WTC11 (cell line): ENCODE data around the gene NPHS1. TPM values are rescaled to one million over a fixed set of nuclear protein-coding genes. Genes with fewer than 3 reads are reported as not detected.
"Not testable (repeated sequence)": the region's sequence is repeated elsewhere in the genome, so short reads cannot be mapped to it uniquely, and the experiment has no call there.

ENCODE experiments used
- ATAC-seq: fragments of 200-7000 bp; cut with Tn5 transposase; 2 replicates; pipeline ENCODE4 v1.10.0; 2021; ENCODE audit warnings: mild to moderate bottlenecking, moderate library complexity
- CTCF ChIA-PET: fragments of 300-600 bp; sonication (Branson Sonifier 250); formaldehyde crosslinking; loops from one replicate; lab custom pipeline; 2021; ENCODE audit warnings: antibody characterized with exemption; lab: Charles Lee
- POLR2A ChIA-PET: fragments of 350-600 bp; sonication (Branson Sonifier 250); formaldehyde crosslinking; loops from one replicate; lab custom pipeline; 2021; ENCODE audit warnings: antibody characterized with exemption; lab: Charles Lee
- DNase-seq: peaks from one replicate; pipeline ENCODE4 v3.0.0; 2021; ENCODE audit warnings: low spot score
- H3K27ac Mint-ChIP-seq: 2 replicates; pipeline ENCODE4 v1.8.0; 2021; ENCODE audit warnings: mixed read lengths
- H3K27me3 Mint-ChIP-seq: 2 replicates; pipeline ENCODE4 v1.8.0; 2021; ENCODE audit warnings: low read depth, mild to moderate bottlenecking, moderate library complexity, mixed read lengths
- H3K36me3 Mint-ChIP-seq: 2 replicates; pipeline ENCODE4 v1.8.0; 2021; ENCODE audit warnings: mixed read lengths
- H3K4me1 Mint-ChIP-seq: 2 replicates; pipeline ENCODE4 v1.8.0; 2022; ENCODE audit warnings: mixed read lengths
- H3K4me3 Mint-ChIP-seq: 2 replicates; pipeline ENCODE4 v1.8.0; 2021; ENCODE audit warnings: mild to moderate bottlenecking, moderate library complexity, mixed read lengths
- H3K9me3 Mint-ChIP-seq: 2 replicates; pipeline ENCODE4 v1.8.0; 2021; ENCODE audit warnings: mixed read lengths
- ATF1 ChIP-seq: sonication (generic); formaldehyde crosslinking; IDR thresholded peaks from 2 replicates; pipeline ENCODE4 v1.8.1; 2023; ENCODE audit warnings: mild to moderate bottlenecking, moderate library complexity, missing genetic modification reagents
- CREB1 ChIP-seq: sonication (generic); formaldehyde crosslinking; IDR thresholded peaks from 2 replicates; pipeline ENCODE4 v1.8.0; 2023; ENCODE audit warnings: mild to moderate bottlenecking, missing genetic modification reagents
- FOXJ3 ChIP-seq: sonication (generic); formaldehyde crosslinking; IDR thresholded peaks from 2 replicates; pipeline ENCODE4 v1.9.0; 2021; ENCODE audit warnings: missing genetic modification reagents, mild to moderate bottlenecking, borderline replicate concordance
- FOXK1 ChIP-seq: sonication (generic); formaldehyde crosslinking; IDR thresholded peaks from 2 replicates; pipeline ENCODE4 v1.8.0; 2022; ENCODE audit warnings: mild to moderate bottlenecking, moderate library complexity, missing genetic modification reagents
- FOXP1 ChIP-seq: sonication (generic); formaldehyde crosslinking; IDR thresholded peaks from 2 replicates; pipeline ENCODE4 v1.8.0; 2022; ENCODE audit warnings: missing genetic modification reagents, mild to moderate bottlenecking, moderate library complexity, borderline replicate concordance
- GRHL2 ChIP-seq: fragments of 250-450 bp; sonication (Bioruptor Pico); IDR thresholded peaks from 2 replicates; pipeline ENCODE4 v1.8.0; 2022; ENCODE audit warnings: mild to moderate bottlenecking, moderate library complexity; ENCODE audit not compliant: insufficient replicate concordance, severe bottlenecking
- NR2C2 ChIP-seq: sonication (generic); formaldehyde crosslinking; IDR thresholded peaks from 2 replicates; pipeline ENCODE4 v1.8.0; 2022; ENCODE audit warnings: mild to moderate bottlenecking, missing genetic modification reagents
- OVOL2 ChIP-seq: fragments of 250-450 bp; sonication (Bioruptor Pico); IDR thresholded peaks from 2 replicates; pipeline ENCODE4 v1.9.0; 2021; ENCODE audit warnings: mild to moderate bottlenecking, borderline replicate concordance
- RELA ChIP-seq: sonication (generic); formaldehyde crosslinking; IDR thresholded peaks from 2 replicates; pipeline ENCODE4 v1.8.1; 2022; ENCODE audit warnings: missing genetic modification reagents, mild to moderate bottlenecking, borderline replicate concordance
- RORB ChIP-seq: fragments of 250-450 bp; sonication (Bioruptor Pico); IDR thresholded peaks from 2 replicates; pipeline ENCODE4 v1.9.0; 2021; ENCODE audit warnings: mild to moderate bottlenecking
- SMAD4 ChIP-seq: sonication (generic); formaldehyde crosslinking; IDR thresholded peaks from 2 replicates; pipeline ENCODE4 v1.8.0; 2022; ENCODE audit warnings: mild to moderate bottlenecking, missing genetic modification reagents
- TEAD4 ChIP-seq: sonication (generic); formaldehyde crosslinking; IDR thresholded peaks from 2 replicates; pipeline ENCODE4 v1.8.0; 2022; ENCODE audit warnings: mild to moderate bottlenecking, missing genetic modification reagents
- TP53 ChIP-seq: sonication (generic); formaldehyde crosslinking; IDR thresholded peaks from 2 replicates; pipeline ENCODE4 v1.8.1; 2023; ENCODE audit warnings: mild to moderate bottlenecking, missing genetic modification reagents
- ZNF121 ChIP-seq: sonication (generic); formaldehyde crosslinking; IDR thresholded peaks from 2 replicates; pipeline ENCODE4 v1.8.0; 2023; ENCODE audit warnings: missing genetic modification reagents
- ZNF138 ChIP-seq: sonication (generic); formaldehyde crosslinking; conservative IDR thresholded peaks from 2 replicates; pipeline ENCODE4 v1.8.1; 2022; ENCODE audit warnings: mild to moderate bottlenecking, moderate library complexity, missing genetic modification reagents
- ZNF263 ChIP-seq: sonication (generic); formaldehyde crosslinking; IDR thresholded peaks from 2 replicates; pipeline ENCODE4 v1.8.1; 2022; ENCODE audit warnings: low read depth, mild to moderate bottlenecking, moderate library complexity, missing genetic modification reagents
- ZNF671 ChIP-seq: fragments of 250-450 bp; sonication (Bioruptor Pico); IDR thresholded peaks from 2 replicates; pipeline ENCODE4 v1.8.0; 2021; ENCODE audit warnings: mild to moderate bottlenecking
- total RNA-seq: library from RNA; stranded (reverse); gene quantifications from 3 replicates; pipeline ENCODE4 v1.2.3, GENCODE V29; 2021
- TF ChIP-seq, protein P1 (sequence below): sonication (generic); formaldehyde crosslinking; IDR thresholded peaks from 2 replicates; pipeline ENCODE4 v1.8.0; 2022; ENCODE audit warnings: mild to moderate bottlenecking, missing genetic modification reagents
- TF ChIP-seq, protein P2 (sequence below): sonication (generic); formaldehyde crosslinking; IDR thresholded peaks from 2 replicates; pipeline ENCODE4 v1.8.1; 2023; ENCODE audit warnings: mild to moderate bottlenecking, missing genetic modification reagents, moderate library complexity
- TF ChIP-seq, protein P3 (sequence below): sonication (generic); formaldehyde crosslinking; IDR thresholded peaks from 2 replicates; pipeline ENCODE4 v1.8.1; 2022; ENCODE audit warnings: missing genetic modification reagents, borderline replicate concordance
- TF ChIP-seq, protein P4 (sequence below): sonication (generic); formaldehyde crosslinking; IDR thresholded peaks from 2 replicates; pipeline ENCODE4 v1.8.0; 2023; ENCODE audit warnings: mild to moderate bottlenecking, missing genetic modification reagents
- TF ChIP-seq, protein P5 (sequence below): fragments of 250-450 bp; sonication (Bioruptor Pico); IDR thresholded peaks from 2 replicates; pipeline ENCODE4 v1.8.0; 2021; ENCODE audit warnings: mild to moderate bottlenecking
- TF ChIP-seq, protein P6 (sequence below): fragments of 250-450 bp; sonication (Bioruptor Pico); conservative IDR thresholded peaks from 2 replicates; pipeline ENCODE4 v1.9.0; 2021; ENCODE audit warnings: mild to moderate bottlenecking

Gene NPHS1
- total RNA-seq, 1 experiment from 2014 or later = 0.61 TPM

DNA sequence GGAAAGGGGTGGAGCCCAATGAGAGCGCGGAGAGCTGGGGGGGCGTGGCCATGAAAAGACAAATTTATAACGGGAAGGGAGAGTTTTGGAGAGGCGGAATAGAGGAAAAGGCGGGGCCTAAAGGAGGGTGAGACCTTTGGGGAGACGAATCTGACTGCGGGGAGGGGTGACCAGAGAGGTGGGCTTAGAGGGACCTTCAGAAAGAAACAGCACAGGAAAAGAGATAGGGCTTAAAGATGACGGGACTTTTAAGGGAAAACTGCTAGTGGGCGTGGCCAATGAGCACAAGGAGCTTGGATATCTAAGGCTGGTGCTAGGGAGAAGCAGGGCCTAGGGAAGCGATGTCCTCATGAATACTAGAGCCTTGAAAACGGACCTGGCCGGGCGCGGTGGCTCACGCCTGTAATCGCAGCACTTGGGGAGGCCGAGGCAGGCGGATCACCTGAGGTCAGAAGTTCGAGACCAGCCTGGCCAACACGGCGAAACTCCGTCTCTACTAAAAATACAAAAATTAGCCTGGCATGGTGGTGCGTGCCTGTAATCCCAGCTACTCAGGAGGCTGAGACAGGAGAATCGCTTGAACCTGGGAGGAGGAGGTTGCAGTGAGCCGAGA, 17.9 kb upstream of the NPHS1 start:
- not testable (repeated sequence) for ATAC-seq, H3K9me3 Mint-ChIP-seq
- POLR2A ChIA-PET = interaction anchor here (0.5 to 3.0 kb wide), 8 partner anchors 9 to 313 kb away, joined by 3 to 15 read pairs (median 4); partner anchors contain the start of genes KIRREL2 and THAP8
- Mint-ChIP-seq H3K27ac (peak overlapping the region; percentile 97), H3K4me3 (peak overlapping the region; percentile 86)
- CTCF ChIA-PET = interaction anchor here (0.5 to 3.7 kb wide), 28 partner anchors 9 to 312 kb away, joined by 3 to 25 read pairs (median 4); partner anchors contain the start of genes KIRREL2, LIN37, PSENEN and THAP8
- TF ChIP-seq ZNF121 (CRISPR knock-in tag) = peak; percentile 57; the same call in 1 of the 2 replicates
- TF ChIP-seq, all 79 proteins: peak for 1; not testable (repeated sequence) for 78
- not testable (repeated sequence) for H3K36me3 Mint-ChIP-seq
- Mint-ChIP-seq H3K4me1 (peaks cover 26% of the 10 kb centered on the region), H3K27me3 (peaks cover 41% of the 10 kb centered on the region)
- peak; percentile 91 for DNase-seq

DNA sequence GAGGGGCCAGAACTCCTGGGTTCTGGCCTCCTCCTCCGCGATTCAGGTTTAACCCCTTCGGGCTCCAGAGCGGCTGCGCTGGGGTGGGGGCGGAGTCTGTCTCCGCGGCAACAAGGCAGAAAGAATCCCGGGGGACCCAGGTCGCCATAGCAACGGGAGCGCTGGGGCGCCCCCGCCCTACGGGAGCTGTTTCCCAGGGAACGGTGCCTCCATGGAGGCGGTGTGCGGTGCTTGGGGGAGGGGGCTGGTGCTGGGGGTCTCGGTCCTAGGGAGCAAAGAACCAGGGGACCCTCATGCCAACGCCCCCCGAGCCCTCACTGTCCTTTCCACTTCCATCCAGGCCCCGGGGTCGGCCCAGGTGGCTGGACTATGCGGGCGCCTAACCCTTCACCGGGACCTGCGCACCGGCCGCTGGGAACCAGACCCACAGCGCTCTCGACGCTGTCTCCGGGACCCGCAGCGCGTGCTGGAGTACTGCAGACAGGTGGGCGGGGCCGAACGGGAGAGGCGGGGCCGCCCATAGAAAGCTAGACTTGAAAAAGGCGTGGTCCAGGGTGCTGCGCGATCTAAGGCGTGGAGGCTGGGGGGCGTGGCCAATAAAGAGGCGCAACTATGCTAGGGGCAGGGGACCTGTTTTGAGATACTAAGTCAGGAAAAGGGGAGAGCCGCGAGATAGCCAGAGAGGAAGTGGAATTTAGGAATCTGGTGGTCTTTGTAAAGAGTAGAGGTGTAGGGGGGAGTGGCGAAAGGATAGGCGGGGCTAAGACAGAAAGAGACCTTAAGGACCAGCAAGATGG, 17.2 kb upstream of the NPHS1 start:
- Mint-ChIP-seq H3K27me3 (peaks cover 45% of the 10 kb centered on the region), H3K9me3 (no peaks in the 10 kb centered on the region), H3K36me3 (no peaks in the 10 kb centered on the region), H3K4me3 (peak overlapping the region; percentile 86), H3K4me1 (peaks cover 26% of the 10 kb centered on the region), H3K27ac (peak overlapping the region; percentile 97)
- POLR2A ChIA-PET = interaction anchor here (0.5 to 3.0 kb wide), 10 partner anchors 8 to 312 kb away, joined by 3 to 15 read pairs (median 4); partner anchors contain the start of genes KIRREL2 and THAP8
- peak; percentile 97 for DNase-seq
- ATAC-seq = peak; percentile 79
- CTCF ChIA-PET = interaction anchor here (0.5 to 3.7 kb wide), 28 partner anchors 9 to 312 kb away, joined by 3 to 25 read pairs (median 4); partner anchors contain the start of genes KIRREL2, LIN37, PSENEN and U2AF1L4
- TF ChIP-seq RELA (no peak), TEAD4 (CRISPR knock-in tag) (no peak), ZNF671 (CRISPR knock-in tag) (no peak), SMAD4 (no peak), ZNF263 (CRISPR knock-in tag) (no peak), ATF1 (CRISPR knock-in tag) (no peak), CREB1 (CRISPR knock-in tag) (no peak), RORB (CRISPR knock-in tag) (no peak), FOXP1 (CRISPR knock-in tag) (0 out of 2 replicates have a peak, but pooled peaks have one; percentile 43), FOXK1 (CRISPR knock-in tag) (0 out of 2 replicates have a peak, but pooled peaks have one; percentile 28), ZNF138 (CRISPR knock-in tag) (no peak), TP53 (no peak), FOXJ3 (CRISPR knock-in tag) (no peak), OVOL2 (CRISPR knock-in tag) (no peak), NR2C2 (CRISPR knock-in tag) (no peak), GRHL2 (no peak)
- TF ChIP-seq, protein P1, sequence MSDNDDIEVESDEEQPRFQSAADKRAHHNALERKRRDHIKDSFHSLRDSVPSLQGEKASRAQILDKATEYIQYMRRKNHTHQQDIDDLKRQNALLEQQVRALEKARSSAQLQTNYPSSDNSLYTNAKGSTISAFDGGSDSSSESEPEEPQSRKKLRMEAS (CRISPR knock-in tag) = peak; percentile 87
- TF ChIP-seq, protein P2, sequence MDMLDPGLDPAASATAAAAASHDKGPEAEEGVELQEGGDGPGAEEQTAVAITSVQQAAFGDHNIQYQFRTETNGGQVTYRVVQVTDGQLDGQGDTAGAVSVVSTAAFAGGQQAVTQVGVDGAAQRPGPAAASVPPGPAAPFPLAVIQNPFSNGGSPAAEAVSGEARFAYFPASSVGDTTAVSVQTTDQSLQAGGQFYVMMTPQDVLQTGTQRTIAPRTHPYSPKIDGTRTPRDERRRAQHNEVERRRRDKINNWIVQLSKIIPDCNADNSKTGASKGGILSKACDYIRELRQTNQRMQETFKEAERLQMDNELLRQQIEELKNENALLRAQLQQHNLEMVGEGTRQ = 0 out of 2 replicates have a peak, but pooled peaks have one; percentile 10
- TF ChIP-seq, protein P3, sequence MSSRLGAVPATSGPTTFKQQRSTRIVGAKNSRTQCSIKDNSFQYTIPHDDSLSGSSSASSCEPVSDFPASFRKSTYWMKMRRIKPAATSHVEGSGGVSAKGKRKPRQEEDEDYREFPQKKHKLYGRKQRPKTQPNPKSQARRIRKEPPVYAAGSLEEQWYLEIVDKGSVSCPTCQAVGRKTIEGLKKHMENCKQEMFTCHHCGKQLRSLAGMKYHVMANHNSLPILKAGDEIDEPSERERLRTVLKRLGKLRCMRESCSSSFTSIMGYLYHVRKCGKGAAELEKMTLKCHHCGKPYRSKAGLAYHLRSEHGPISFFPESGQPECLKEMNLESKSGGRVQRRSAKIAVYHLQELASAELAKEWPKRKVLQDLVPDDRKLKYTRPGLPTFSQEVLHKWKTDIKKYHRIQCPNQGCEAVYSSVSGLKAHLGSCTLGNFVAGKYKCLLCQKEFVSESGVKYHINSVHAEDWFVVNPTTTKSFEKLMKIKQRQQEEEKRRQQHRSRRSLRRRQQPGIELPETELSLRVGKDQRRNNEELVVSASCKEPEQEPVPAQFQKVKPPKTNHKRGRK = no peak
- TF ChIP-seq, protein P4, sequence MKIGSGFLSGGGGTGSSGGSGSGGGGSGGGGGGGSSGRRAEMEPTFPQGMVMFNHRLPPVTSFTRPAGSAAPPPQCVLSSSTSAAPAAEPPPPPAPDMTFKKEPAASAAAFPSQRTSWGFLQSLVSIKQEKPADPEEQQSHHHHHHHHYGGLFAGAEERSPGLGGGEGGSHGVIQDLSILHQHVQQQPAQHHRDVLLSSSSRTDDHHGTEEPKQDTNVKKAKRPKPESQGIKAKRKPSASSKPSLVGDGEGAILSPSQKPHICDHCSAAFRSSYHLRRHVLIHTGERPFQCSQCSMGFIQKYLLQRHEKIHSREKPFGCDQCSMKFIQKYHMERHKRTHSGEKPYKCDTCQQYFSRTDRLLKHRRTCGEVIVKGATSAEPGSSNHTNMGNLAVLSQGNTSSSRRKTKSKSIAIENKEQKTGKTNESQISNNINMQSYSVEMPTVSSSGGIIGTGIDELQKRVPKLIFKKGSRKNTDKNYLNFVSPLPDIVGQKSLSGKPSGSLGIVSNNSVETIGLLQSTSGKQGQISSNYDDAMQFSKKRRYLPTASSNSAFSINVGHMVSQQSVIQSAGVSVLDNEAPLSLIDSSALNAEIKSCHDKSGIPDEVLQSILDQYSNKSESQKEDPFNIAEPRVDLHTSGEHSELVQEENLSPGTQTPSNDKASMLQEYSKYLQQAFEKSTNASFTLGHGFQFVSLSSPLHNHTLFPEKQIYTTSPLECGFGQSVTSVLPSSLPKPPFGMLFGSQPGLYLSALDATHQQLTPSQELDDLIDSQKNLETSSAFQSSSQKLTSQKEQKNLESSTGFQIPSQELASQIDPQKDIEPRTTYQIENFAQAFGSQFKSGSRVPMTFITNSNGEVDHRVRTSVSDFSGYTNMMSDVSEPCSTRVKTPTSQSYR (CRISPR knock-in tag) = no peak
- TF ChIP-seq, protein P5, sequence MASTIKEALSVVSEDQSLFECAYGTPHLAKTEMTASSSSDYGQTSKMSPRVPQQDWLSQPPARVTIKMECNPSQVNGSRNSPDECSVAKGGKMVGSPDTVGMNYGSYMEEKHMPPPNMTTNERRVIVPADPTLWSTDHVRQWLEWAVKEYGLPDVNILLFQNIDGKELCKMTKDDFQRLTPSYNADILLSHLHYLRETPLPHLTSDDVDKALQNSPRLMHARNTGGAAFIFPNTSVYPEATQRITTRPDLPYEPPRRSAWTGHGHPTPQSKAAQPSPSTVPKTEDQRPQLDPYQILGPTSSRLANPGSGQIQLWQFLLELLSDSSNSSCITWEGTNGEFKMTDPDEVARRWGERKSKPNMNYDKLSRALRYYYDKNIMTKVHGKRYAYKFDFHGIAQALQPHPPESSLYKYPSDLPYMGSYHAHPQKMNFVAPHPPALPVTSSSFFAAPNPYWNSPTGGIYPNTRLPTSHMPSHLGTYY (CRISPR knock-in tag) = no peak
- TF ChIP-seq, protein P6, sequence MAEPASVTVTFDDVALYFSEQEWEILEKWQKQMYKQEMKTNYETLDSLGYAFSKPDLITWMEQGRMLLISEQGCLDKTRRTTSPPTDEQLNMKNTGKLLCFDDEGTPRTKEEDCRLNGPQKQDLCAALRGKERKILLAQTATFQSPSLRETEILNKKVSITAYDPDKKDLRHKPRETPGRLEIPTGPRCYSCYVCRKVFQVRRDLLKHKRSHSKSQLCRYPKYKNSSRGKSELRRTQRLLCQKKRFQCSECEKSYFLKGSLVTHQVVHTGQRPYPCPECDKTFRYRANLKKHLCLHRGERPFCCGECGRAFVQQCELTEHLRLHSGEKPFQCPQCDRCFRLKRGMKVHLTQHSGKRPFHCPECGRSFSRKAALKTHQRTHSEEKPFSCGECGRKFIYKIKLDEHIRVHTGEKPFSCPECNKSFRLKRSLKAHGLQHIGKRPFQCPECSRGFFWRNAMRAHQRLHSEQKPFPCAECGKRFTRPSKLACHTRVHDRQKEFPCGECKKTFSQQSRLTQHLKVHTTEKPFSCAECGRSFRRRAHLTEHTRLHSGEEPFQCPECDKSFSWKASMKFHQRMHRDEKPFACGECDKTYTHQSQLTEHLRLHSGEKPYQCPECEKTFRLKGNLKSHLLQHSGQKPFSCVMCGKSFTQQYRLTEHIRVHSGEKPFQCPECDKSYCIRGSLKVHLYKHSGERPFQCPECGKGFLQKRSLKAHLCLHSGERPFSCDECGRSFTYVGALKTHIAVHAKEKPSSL (CRISPR knock-in tag) = no peak
